ENCODE data around the gene DUSP3. TPM values are rescaled to one million over a fixed set of nuclear protein-coding genes. Genes with fewer than 3 reads are reported as not detected.

DUSP3 gene
- total RNA-seq, 2 donors from 2014 or later, result 25.4 to 31.0 TPM

- Mint-ChIP-seq H3K9me3 (no peaks in the 10 kb centered on the region), H3K27ac (no peak overlapping the region), H3K4me1 (peaks cover 2% of the 10 kb centered on the region), H3K27me3 (ENCODE audit: insufficient read depth) (no peaks in the 10 kb centered on the region), H3K4me3 (no peak overlapping the region), H3K36me3 (ENCODE audit: low read depth) (peaks cover 64% of the 10 kb centered on the region)
- Histone ChIP-seq H3K9ac (ENCODE audit: extremely low read depth, low read length, poor library complexity, severe bottlenecking) (no peak overlapping the region), H3K4me3 (ENCODE audit: low read length) (no peak overlapping the region), H3K27me3 (ENCODE audit: control insufficient read depth, insufficient read depth, low read length, poor library complexity, severe bottlenecking) (no peaks in the 10 kb centered on the region), H3K4me1 (ENCODE audit: control insufficient read depth, insufficient read depth, low read length) (no peaks in the 10 kb centered on the region), H3K27ac (ENCODE audit: low read depth, low read length) (no peak overlapping the region), H3K9me3 (ENCODE audit: control insufficient read depth, low read length) (no peaks in the 10 kb centered on the region), H3K36me3 (ENCODE audit: control insufficient read depth, insufficient read depth, low read length) (peaks cover 57% of the 10 kb centered on the region)
- 94 to 100% methylated on average over 4 to 9 of the region's 10 CpGs for WGBS, 2 experiments (ENCODE audit: insufficient coverage in 1 of 2, insufficient read length in 1 of 2)
- DNase-seq, result peak; percentile 47
- no peak for TF ChIP-seq CTCF (conservative IDR thresholded peaks at IDR 0.05)
Measured at GRCh38 chr17:43772877-43773648, 5.7 kb downstream of the DUSP3 start.

- Histone ChIP-seq H3K4me1 (ENCODE audit: control insufficient read depth, insufficient read depth, low read length) (no peaks in the 10 kb centered on the region), H3K9ac (ENCODE audit: extremely low read depth, low read length, poor library complexity, severe bottlenecking) (no peak overlapping the region), H3K27me3 (ENCODE audit: control insufficient read depth, insufficient read depth, low read length, poor library complexity, severe bottlenecking) (no peaks in the 10 kb centered on the region), H3K4me3 (ENCODE audit: low read length) (no peak overlapping the region), H3K9me3 (ENCODE audit: control insufficient read depth, low read length) (no peaks in the 10 kb centered on the region), H3K36me3 (ENCODE audit: control insufficient read depth, insufficient read depth, low read length) (peaks cover 53% of the 10 kb centered on the region), H3K27ac (ENCODE audit: low read depth, low read length) (no peak overlapping the region)
- Mint-ChIP-seq H3K27me3 (ENCODE audit: insufficient read depth) (no peaks in the 10 kb centered on the region), H3K36me3 (ENCODE audit: low read depth) (peaks cover 62% of the 10 kb centered on the region), H3K4me1 (peaks cover 2% of the 10 kb centered on the region), H3K27ac (no peak overlapping the region), H3K9me3 (no peaks in the 10 kb centered on the region), H3K4me3 (no peak overlapping the region)
- no peak for DNase-seq
- 88 to 93% methylated on average over 9 of the region's 9 CpGs for WGBS, 2 experiments (ENCODE audit: insufficient coverage in 1 of 2, insufficient read length in 1 of 2)
- no peak for TF ChIP-seq CTCF (conservative IDR thresholded peaks at IDR 0.05)
Measured at GRCh38 chr17:43771463-43771862, 7.3 kb downstream of the DUSP3 start.

GRCh38 chr17:43770957-43771356 lies 7.8 kb downstream of the DUSP3 start:
- Mint-ChIP-seq H3K4me1 (peaks cover 2% of the 10 kb centered on the region), H3K27ac (no peak overlapping the region), H3K9me3 (no peaks in the 10 kb centered on the region), H3K27me3 (ENCODE audit: insufficient read depth) (no peaks in the 10 kb centered on the region), H3K4me3 (no peak overlapping the region), H3K36me3 (ENCODE audit: low read depth) (peaks cover 58% of the 10 kb centered on the region)
- Histone ChIP-seq H3K9me3 (ENCODE audit: control insufficient read depth, low read length) (no peaks in the 10 kb centered on the region), H3K9ac (ENCODE audit: extremely low read depth, low read length, poor library complexity, severe bottlenecking) (no peak overlapping the region), H3K36me3 (ENCODE audit: control insufficient read depth, insufficient read depth, low read length) (peaks cover 56% of the 10 kb centered on the region), H3K27ac (ENCODE audit: low read depth, low read length) (no peak overlapping the region), H3K4me1 (ENCODE audit: control insufficient read depth, insufficient read depth, low read length) (no peaks in the 10 kb centered on the region), H3K27me3 (ENCODE audit: control insufficient read depth, insufficient read depth, low read length, poor library complexity, severe bottlenecking) (no peaks in the 10 kb centered on the region), H3K4me3 (ENCODE audit: low read length) (no peak overlapping the region)
- 100% methylated on average over 1 of the region's 2 CpGs; no CpG with 5 or more reads in 1 of the 2 experiments for WGBS, 2 experiments (ENCODE audit: insufficient coverage in 1 of 2, insufficient read length in 1 of 2)
- TF ChIP-seq CTCF (conservative IDR thresholded peaks at IDR 0.05), result no peak
- DNase-seq, result no peak

Measured in endodermal cell (in vitro differentiated cells).